Cerebellar nuclear complex (tissue), 1 donor: ENCODE measurements around the gene COL7A1.
"Not testable (repeated sequence)": the region's sequence is repeated elsewhere in the genome, so short reads cannot be mapped to it uniquely, and the experiment has no call there.

Experiments used
- DNase-seq, 2 experiments: peaks; one replicate each; lab custom pipeline; 2025; lab: John Stamatoyannopoulos, UW

Gene COL7A1

DNA sequence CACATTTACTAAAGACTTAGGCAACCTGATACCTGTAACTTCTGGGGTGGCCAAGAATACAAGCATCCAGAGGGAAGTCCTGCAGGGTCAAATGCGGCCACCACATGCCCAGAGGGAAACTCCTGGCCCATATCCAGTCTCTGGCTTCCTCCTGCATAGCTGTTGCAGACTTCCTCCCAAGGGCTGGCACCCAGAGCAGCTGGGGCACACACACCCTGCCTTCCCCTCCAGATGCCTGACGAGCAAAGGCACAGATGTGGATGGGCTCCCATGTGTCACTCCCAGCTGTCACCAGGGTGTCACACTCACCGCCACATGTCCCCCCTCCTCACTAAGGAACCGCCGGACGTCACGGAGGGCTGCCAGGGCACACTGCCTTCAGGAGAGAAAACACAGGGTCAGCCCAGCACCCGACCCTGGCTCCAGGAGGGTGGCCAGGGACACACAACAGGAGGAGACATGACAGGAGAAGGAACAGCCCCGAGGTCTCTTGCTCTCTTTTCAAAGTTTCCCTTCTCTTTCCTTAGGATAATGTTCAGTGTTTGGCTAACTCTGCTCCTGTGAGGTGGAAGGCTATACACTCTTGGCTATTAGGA lies 51.8 kb downstream of the COL7A1 start:
- DNase-seq = no peak

DNA sequence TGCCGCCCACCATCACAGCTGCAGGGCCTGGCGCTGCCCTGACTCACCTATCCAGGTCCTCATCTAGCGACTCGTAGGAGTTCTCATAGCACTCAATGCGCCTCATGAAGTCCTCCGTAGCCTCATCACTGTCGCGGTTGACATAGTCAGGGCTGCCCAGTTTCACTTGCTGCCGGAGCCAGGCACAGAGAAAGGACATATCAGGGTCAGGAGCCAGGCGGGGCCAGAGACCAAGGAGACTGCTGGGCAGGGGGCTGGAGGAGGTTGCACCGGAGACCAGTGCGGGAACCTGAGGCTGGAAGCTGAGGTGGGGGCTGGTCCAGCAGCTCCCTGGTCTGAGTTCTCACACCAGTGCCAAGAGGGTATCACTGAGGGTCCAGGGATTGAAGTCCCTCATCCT lies 56.7 kb downstream of the COL7A1 start:
- DNase-seq = no peak

GRCh38 chr3:48536785-48537184 lies 58.3 kb downstream of the COL7A1 start:
- DNase-seq = no peak

GRCh38 chr3:48536116-48536515 lies 59.0 kb downstream of the COL7A1 start:
- no peak for DNase-seq

DNA sequence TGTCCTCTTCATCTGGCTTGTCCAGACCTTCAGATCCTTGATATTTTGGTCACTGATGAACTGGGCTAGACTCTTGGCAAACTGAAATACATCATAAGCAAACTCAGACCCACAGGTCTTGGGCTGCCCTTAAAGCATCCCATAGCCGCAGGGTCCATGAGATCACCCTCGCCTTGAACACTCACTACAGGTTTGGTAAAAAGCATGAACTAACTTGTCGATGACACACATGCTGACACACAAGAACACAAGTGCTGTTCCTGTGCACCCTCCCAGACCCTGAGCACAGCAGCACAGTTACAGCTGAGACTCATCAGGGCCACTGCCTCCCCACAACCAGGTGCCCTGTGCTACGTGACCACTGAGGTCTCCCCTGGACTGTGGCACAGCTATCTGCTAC lies 59.6 kb downstream of the COL7A1 start:
- no peak for DNase-seq

GRCh38 chr3:48532977-48533337 lies 62.2 kb downstream of the COL7A1 start:
- DNase-seq = no peak

GRCh38 chr3:48532271-48532976 lies 62.7 kb downstream of the COL7A1 start:
- DNase-seq = no peak

DNA sequence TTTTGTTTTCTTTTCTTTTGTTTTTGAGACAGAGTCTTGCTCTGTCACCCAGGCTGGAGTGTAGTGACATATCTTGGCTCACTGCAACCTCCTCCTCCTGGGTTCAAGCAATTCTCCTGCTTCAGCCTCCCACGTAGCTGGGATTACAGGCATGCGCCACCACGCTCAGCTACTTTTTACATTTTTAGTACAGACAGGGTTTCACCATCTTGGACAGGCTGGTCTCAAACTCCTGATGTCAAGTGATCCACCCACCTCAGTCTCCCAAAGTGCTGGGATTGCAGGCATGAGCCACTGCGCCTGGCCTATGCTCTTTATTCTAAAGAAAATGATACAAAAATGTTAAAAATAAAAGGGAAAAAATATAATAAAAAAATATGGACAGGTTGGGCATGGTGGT lies 64.4 kb downstream of the COL7A1 start:
- DNase-seq = not testable (repeated sequence)

DNA sequence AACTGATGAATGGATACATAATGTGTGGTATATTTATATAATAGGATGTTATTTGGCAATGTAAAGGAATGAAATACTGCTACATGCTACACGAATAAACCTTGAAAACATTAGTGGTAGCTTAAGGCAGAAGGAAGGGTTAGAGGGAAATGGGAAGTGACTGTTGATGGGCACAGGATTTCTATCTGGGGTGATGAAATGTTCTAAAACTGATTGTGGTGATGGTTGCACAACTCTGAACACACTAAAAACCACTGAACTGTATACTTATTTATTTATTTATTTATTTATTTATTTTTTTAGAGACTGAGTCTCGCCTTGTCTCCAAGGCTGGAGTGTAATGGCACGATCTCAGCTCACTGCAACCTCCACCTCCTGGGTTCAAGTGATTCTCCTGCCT lies 66.4 kb downstream of the COL7A1 start:
- no peak for DNase-seq

GRCh38 chr3:48528048-48528447 lies 67.1 kb downstream of the COL7A1 start:
- no peak for DNase-seq

GRCh38 chr3:48524970-48525369 lies 70.2 kb downstream of the COL7A1 start:
- no peak for DNase-seq

- no peak for DNase-seq
These were observed 73.5 kb downstream of the COL7A1 start for GRCh38 chr3:48521635-48522034.

- no peak for DNase-seq
These were observed 75.9 kb downstream of the COL7A1 start for GRCh38 chr3:48519277-48519643.

- no peak for DNase-seq
These were observed 76.4 kb downstream of the COL7A1 start for GRCh38 chr3:48518638-48519276.

GRCh38 chr3:48518069-48518468 lies 77.1 kb downstream of the COL7A1 start:
- DNase-seq = no peak

GRCh38 chr3:48516571-48516970 lies 78.6 kb downstream of the COL7A1 start:
- DNase-seq = no peak

- no peak for DNase-seq
These were observed 80.5 kb downstream of the COL7A1 start for GRCh38 chr3:48514431-48515227.
